ENCODE measurements around the gene MAPKAPK5. TPM values are rescaled to one million over a fixed set of nuclear protein-coding genes. Genes with fewer than 3 reads are reported as not detected.

Gene MAPKAPK5
- total RNA-seq, 1 donor from 2014 or later, result 41.4 TPM

- peaks cover 44% of the 10 kb centered on the region for H3K36me3 Mint-ChIP-seq (ENCODE audit: unreplicated experiment)
- no peak overlapping the region for H3K4me3 Mint-ChIP-seq (ENCODE audit: unreplicated experiment)
- no peaks in the 10 kb centered on the region for H3K9me3 Mint-ChIP-seq (ENCODE audit: unreplicated experiment)
- H3K27me3 Mint-ChIP-seq (ENCODE audit: unreplicated experiment), result no peaks in the 10 kb centered on the region
- no peak for TF ChIP-seq CTCF (IDR thresholded peaks at IDR 0.05)
- no peaks in the 10 kb centered on the region for H3K4me1 Mint-ChIP-seq (ENCODE audit: unreplicated experiment)
- H3K27ac Mint-ChIP-seq (ENCODE audit: unreplicated experiment), result no peak overlapping the region
- peak; percentile 27 for DNase-seq (ENCODE audit: extremely low spot score, unreplicated experiment)
Observed at GRCh38 chr12:111869671-111870070, 27.6 kb downstream of the MAPKAPK5 start.

- no peak for TF ChIP-seq CTCF (IDR thresholded peaks at IDR 0.05)
- Mint-ChIP-seq H3K4me3 (ENCODE audit: unreplicated experiment) (no peak overlapping the region), H3K27me3 (ENCODE audit: unreplicated experiment) (no peaks in the 10 kb centered on the region), H3K36me3 (ENCODE audit: unreplicated experiment) (peaks cover 42% of the 10 kb centered on the region), H3K9me3 (ENCODE audit: unreplicated experiment) (no peaks in the 10 kb centered on the region), H3K27ac (ENCODE audit: unreplicated experiment) (no peak overlapping the region), H3K4me1 (ENCODE audit: unreplicated experiment) (no peaks in the 10 kb centered on the region)
- DNase-seq (ENCODE audit: extremely low spot score, unreplicated experiment), result peak; percentile 7
Observed at GRCh38 chr12:111870216-111870615, 28.2 kb downstream of the MAPKAPK5 start.

GRCh38 chr12:111870706-111871105 is 28.7 kb downstream of the MAPKAPK5 start:
- Mint-ChIP-seq H3K4me3 (ENCODE audit: unreplicated experiment) (no peak overlapping the region), H3K27me3 (ENCODE audit: unreplicated experiment) (no peaks in the 10 kb centered on the region), H3K27ac (ENCODE audit: unreplicated experiment) (no peak overlapping the region), H3K36me3 (ENCODE audit: unreplicated experiment) (peaks cover 41% of the 10 kb centered on the region), H3K4me1 (ENCODE audit: unreplicated experiment) (no peaks in the 10 kb centered on the region), H3K9me3 (ENCODE audit: unreplicated experiment) (no peaks in the 10 kb centered on the region)
- peak; percentile 27 for DNase-seq (ENCODE audit: extremely low spot score, unreplicated experiment)
- no peak for TF ChIP-seq CTCF (IDR thresholded peaks at IDR 0.05)

GRCh38 chr12:111873113-111873512 is 31.1 kb downstream of the MAPKAPK5 start:
- H3K4me3 Mint-ChIP-seq (ENCODE audit: unreplicated experiment), result no peak overlapping the region
- TF ChIP-seq CTCF (IDR thresholded peaks at IDR 0.05), result no peak
- no peaks in the 10 kb centered on the region for H3K9me3 Mint-ChIP-seq (ENCODE audit: unreplicated experiment)
- no peaks in the 10 kb centered on the region for H3K27me3 Mint-ChIP-seq (ENCODE audit: unreplicated experiment)
- no peak for DNase-seq (ENCODE audit: extremely low spot score, unreplicated experiment)
- peaks cover 42% of the 10 kb centered on the region for H3K36me3 Mint-ChIP-seq (ENCODE audit: unreplicated experiment)
- no peak overlapping the region for H3K27ac Mint-ChIP-seq (ENCODE audit: unreplicated experiment)
- H3K4me1 Mint-ChIP-seq (ENCODE audit: unreplicated experiment), result no peaks in the 10 kb centered on the region

GRCh38 chr12:111881716-111882115 is 39.7 kb downstream of the MAPKAPK5 start:
- H3K27me3 Mint-ChIP-seq (ENCODE audit: unreplicated experiment), result no peaks in the 10 kb centered on the region
- peaks cover 57% of the 10 kb centered on the region for H3K36me3 Mint-ChIP-seq (ENCODE audit: unreplicated experiment)
- H3K4me3 Mint-ChIP-seq (ENCODE audit: unreplicated experiment), result no peak overlapping the region

More at GRCh38 chr12:111881716-111882115, 39.7 kb downstream of the MAPKAPK5 start:
- TF ChIP-seq CTCF (IDR thresholded peaks at IDR 0.05), result no peak
- Mint-ChIP-seq H3K4me1 (ENCODE audit: unreplicated experiment) (no peaks in the 10 kb centered on the region), H3K9me3 (ENCODE audit: unreplicated experiment) (no peaks in the 10 kb centered on the region), H3K27ac (ENCODE audit: unreplicated experiment) (no peak overlapping the region)
- no peak for DNase-seq (ENCODE audit: extremely low spot score, unreplicated experiment)
